GM23338 (cell line): Measurements from ENCODE around the gene SMOC1. TPM values are rescaled to one million over a fixed set of nuclear protein-coding genes. Genes with fewer than 3 reads are reported as not detected.

Experiments used
- ATAC-seq: fragments of 200-7000 bp; cut with Tn5 transposase; 3 replicates; pipeline ENCODE4 v1.9.1; 2020
- DNase-seq: peaks from one replicate; pipeline ENCODE4 v3.0.0-alpha.2; 2015; ENCODE audit warnings: low spot score
- H2AFZ ChIP-seq: fragments of 200-600 bp; sonication (generic); 2 replicates; pipeline ENCODE4 v1.8.0; 2016; ENCODE audit warnings: antibody characterized with exemption, mild to moderate bottlenecking, moderate library complexity
- H3F3A ChIP-seq: fragments of 200-600 bp; sonication (generic); replicated peaks from 2 replicates; pipeline ENCODE4 v1.8.0; 2017; ENCODE audit warnings: antibody characterized with exemption, mixed run types, low read depth
- H3K27ac ChIP-seq: fragments of 200-600 bp; sonication (generic); 2 replicates; pipeline ENCODE4 v1.6.1; 2016; ENCODE audit warnings: low read depth
- H3K27me3 ChIP-seq: fragments of 200-600 bp; sonication (generic); 2 replicates; pipeline ENCODE4 v1.8.0; 2016; ENCODE audit warnings: mild to moderate bottlenecking, mixed run types, moderate library complexity; ENCODE audit not compliant: insufficient read depth
- H3K36me3 ChIP-seq: fragments of 200-600 bp; sonication (generic); 2 replicates; pipeline ENCODE4 v1.8.0; 2016; ENCODE audit warnings: mild to moderate bottlenecking; ENCODE audit not compliant: insufficient read depth
- H3K4me1 ChIP-seq: fragments of 200-600 bp; sonication (generic); 2 replicates; pipeline ENCODE4 v1.8.0; 2016; ENCODE audit warnings: mild to moderate bottlenecking, moderate library complexity; ENCODE audit not compliant: insufficient read depth
- H3K4me2 ChIP-seq: fragments of 200-600 bp; sonication (generic); 2 replicates; pipeline ENCODE4 v1.7.1; 2017; ENCODE audit warnings: mixed run types
- H3K4me3 ChIP-seq: fragments of 200-600 bp; sonication (generic); 2 replicates; pipeline ENCODE4 v1.6.1; 2016; ENCODE audit warnings: mixed run types
- H3K79me2 ChIP-seq: fragments of 200-600 bp; sonication (generic); replicated peaks from 2 replicates; pipeline ENCODE4 v1.8.0; 2017; ENCODE audit warnings: mild to moderate bottlenecking; ENCODE audit not compliant: insufficient read depth
- H3K9me2 ChIP-seq: fragments of 200-600 bp; sonication (generic); 2 replicates; pipeline ENCODE4 v1.8.0; 2017; ENCODE audit not compliant: insufficient read depth
- H4K20me1 ChIP-seq: fragments of 200-600 bp; sonication (generic); replicated peaks from 2 replicates; pipeline ENCODE4 v1.8.0; 2017; ENCODE audit warnings: mild to moderate bottlenecking; ENCODE audit not compliant: insufficient read depth
- H3K27ac Mint-ChIP-seq: 2 replicates; pipeline ENCODE4 v1.8.0; 2020; ENCODE audit warnings: inconsistent platforms, mild to moderate bottlenecking, moderate library complexity, mixed read lengths
- H3K27me3 Mint-ChIP-seq: 3 replicates; pipeline ENCODE4 v1.8.0; 2022; ENCODE audit warnings: low read depth, mild to moderate bottlenecking, moderate library complexity, mixed read lengths, inconsistent platforms; ENCODE audit not compliant: insufficient read depth, poor library complexity
- H3K36me3 Mint-ChIP-seq: 3 replicates; pipeline ENCODE4 v1.8.0; 2021; ENCODE audit warnings: low read depth, mild to moderate bottlenecking, inconsistent platforms, moderate library complexity, mixed read lengths
- H3K4me1 Mint-ChIP-seq: 3 replicates; pipeline ENCODE4 v1.8.0; 2020; ENCODE audit warnings: mild to moderate bottlenecking, inconsistent platforms, mixed read lengths
- H3K4me3 Mint-ChIP-seq: 3 replicates; pipeline ENCODE4 v1.8.0; 2021; ENCODE audit warnings: moderate library complexity, mild to moderate bottlenecking, inconsistent platforms, mixed read lengths
- H3K9me3 Mint-ChIP-seq: 3 replicates; pipeline ENCODE4 v1.8.0; 2020; ENCODE audit warnings: moderate library complexity, mild to moderate bottlenecking, inconsistent platforms, mixed read lengths
- CREB1 ChIP-seq: fragments of 250-450 bp; sonication (Bioruptor Pico); IDR thresholded peaks from 2 replicates; pipeline ENCODE4 v1.5.0; 2020; ENCODE audit warnings: low read depth, mild to moderate bottlenecking, moderate library complexity
- ETS1 ChIP-seq: IDR thresholded peaks from 2 replicates; pipeline ENCODE4 v1.6.1; 2016; ENCODE audit warnings: antibody characterized with exemption
- EZH2 ChIP-seq: fragments of 200-600 bp; sonication (generic); IDR thresholded peaks from one replicate; pipeline ENCODE4 v1.8.0; 2017; ENCODE audit warnings: antibody characterized with exemption, mild to moderate bottlenecking, low read depth; ENCODE audit not compliant: unreplicated experiment
- EZH2phosphoT487 ChIP-seq: fragments of 200-600 bp; sonication (generic); IDR thresholded peaks from one replicate; pipeline ENCODE4 v1.8.1; 2018; ENCODE audit warnings: antibody characterized with exemption; ENCODE audit not compliant: unreplicated experiment
- JUNB ChIP-seq: IDR thresholded peaks from one replicate; pipeline ENCODE4 v1.6.1; 2016; ENCODE audit warnings: antibody characterized with exemption; ENCODE audit not compliant: unreplicated experiment
- NANOG ChIP-seq: IDR thresholded peaks from 2 replicates; pipeline ENCODE4 v1.6.1; 2016; ENCODE audit warnings: antibody characterized with exemption, borderline replicate concordance
- POLR2AphosphoS5 ChIP-seq: IDR thresholded peaks from 2 replicates; pipeline ENCODE4 v1.6.1; 2016; ENCODE audit warnings: antibody characterized with exemption, low read depth
- REST ChIP-seq: IDR thresholded peaks from one replicate; pipeline ENCODE4 v1.6.1; 2018; ENCODE audit warnings: antibody characterized with exemption; ENCODE audit not compliant: unreplicated experiment
- STAT1 ChIP-seq: IDR thresholded peaks from one replicate; pipeline ENCODE4 v1.6.1; 2016; ENCODE audit warnings: antibody characterized with exemption; ENCODE audit not compliant: unreplicated experiment
- ZNF114 ChIP-seq: fragments of 250-450 bp; sonication (Bioruptor Pico); IDR thresholded peaks from 2 replicates; pipeline ENCODE4 v1.5.0; 2020; ENCODE audit warnings: mild to moderate bottlenecking, moderate library complexity
- ZNF331 ChIP-seq: fragments of 250-450 bp; sonication (Bioruptor Pico); IDR thresholded peaks from 2 replicates; pipeline ENCODE4 v1.5.0; 2020; ENCODE audit warnings: low read depth, mild to moderate bottlenecking, moderate library complexity
- polyA plus RNA-seq: library from polyadenylated mRNA; unstranded; fragments of >200 nt; fragmentation: Nextera tagmentation; extraction: Ambion mirVana; gene quantifications from 2 replicates; pipeline ENCODE4 v1.2.1, GENCODE V29; 2016
- total RNA-seq: library from RNA; depleted of rRNA; stranded (reverse); fragments of >200 nt; shearing (Covaris generic); gene quantifications from 2 replicates; pipeline ENCODE4 v1.2.3, GENCODE V29; 2014
- TF ChIP-seq, protein P1 (sequence below), 2 experiments: fragments of 200-600 bp in 1 of 2; sonication (generic) in 1 of 2; conservative IDR thresholded peaks; 2 replicates each; pipeline versions ENCODE4 v1.5.1 to v1.6.1; 2016 to 2017; ENCODE audit warnings: antibody characterized with exemption in 2 of 2, low read depth in 2 of 2, mild to moderate bottlenecking in 2 of 2, moderate library complexity in 1 of 2
- TF ChIP-seq, protein P2 (sequence below): fragments of 250-450 bp; sonication (Bioruptor Pico); IDR thresholded peaks from 2 replicates; pipeline ENCODE4 v1.5.0; 2020; ENCODE audit warnings: mild to moderate bottlenecking, moderate library complexity

The SMOC1 gene
- total and polyA plus RNA-seq, 2 experiments from 2014 or later = 0.79 to 1.6 TPM

- Histone ChIP-seq H3K27ac (no peak overlapping the region), H3K4me1 (no peaks in the 10 kb centered on the region), H3K4me3 (no peak overlapping the region), H3K27me3 (no peaks in the 10 kb centered on the region), H4K20me1 (no peaks in the 10 kb centered on the region), H3K4me2 (no peak overlapping the region), H3K36me3 (no peaks in the 10 kb centered on the region), H3K9me2 (peaks cover 2% of the 10 kb centered on the region; the same call in 1 of the 2 replicates), H3K79me2 (no peaks in the 10 kb centered on the region), H3F3A (no peaks in the 10 kb centered on the region), H2AFZ (no peak overlapping the region)
- Mint-ChIP-seq H3K9me3 (no peaks in the 10 kb centered on the region; the same call in 2 of the 3 replicates), H3K27ac (no peak overlapping the region), H3K36me3 (no peaks in the 10 kb centered on the region), H3K4me1 (peaks cover 5% of the 10 kb centered on the region; the same call in 2 of the 3 replicates), H3K27me3 (peaks cover 4% of the 10 kb centered on the region), H3K4me3 (no peak overlapping the region)
- ATAC-seq = no peak
- no peak for TF ChIP-seq STAT1
- TF ChIP-seq EZH2 = no peak
- TF ChIP-seq NANOG = no peak
- no peak for TF ChIP-seq ZNF331 (CRISPR knock-in tag)
- no peak for TF ChIP-seq REST
- no peak for TF ChIP-seq ETS1
- no peak for TF ChIP-seq ZNF114 (CRISPR knock-in tag)
- TF ChIP-seq, protein P1, sequence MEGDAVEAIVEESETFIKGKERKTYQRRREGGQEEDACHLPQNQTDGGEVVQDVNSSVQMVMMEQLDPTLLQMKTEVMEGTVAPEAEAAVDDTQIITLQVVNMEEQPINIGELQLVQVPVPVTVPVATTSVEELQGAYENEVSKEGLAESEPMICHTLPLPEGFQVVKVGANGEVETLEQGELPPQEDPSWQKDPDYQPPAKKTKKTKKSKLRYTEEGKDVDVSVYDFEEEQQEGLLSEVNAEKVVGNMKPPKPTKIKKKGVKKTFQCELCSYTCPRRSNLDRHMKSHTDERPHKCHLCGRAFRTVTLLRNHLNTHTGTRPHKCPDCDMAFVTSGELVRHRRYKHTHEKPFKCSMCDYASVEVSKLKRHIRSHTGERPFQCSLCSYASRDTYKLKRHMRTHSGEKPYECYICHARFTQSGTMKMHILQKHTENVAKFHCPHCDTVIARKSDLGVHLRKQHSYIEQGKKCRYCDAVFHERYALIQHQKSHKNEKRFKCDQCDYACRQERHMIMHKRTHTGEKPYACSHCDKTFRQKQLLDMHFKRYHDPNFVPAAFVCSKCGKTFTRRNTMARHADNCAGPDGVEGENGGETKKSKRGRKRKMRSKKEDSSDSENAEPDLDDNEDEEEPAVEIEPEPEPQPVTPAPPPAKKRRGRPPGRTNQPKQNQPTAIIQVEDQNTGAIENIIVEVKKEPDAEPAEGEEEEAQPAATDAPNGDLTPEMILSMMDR (conservative IDR thresholded peaks at IDR 0.05; ENCODE audit: low read depth in 2 of 2) = no peak
- TF ChIP-seq POLR2AphosphoS5 = no peak
- TF ChIP-seq EZH2phosphoT487 = no peak
- no peak for TF ChIP-seq JUNB
- TF ChIP-seq CREB1 = no peak
- TF ChIP-seq, protein P2, sequence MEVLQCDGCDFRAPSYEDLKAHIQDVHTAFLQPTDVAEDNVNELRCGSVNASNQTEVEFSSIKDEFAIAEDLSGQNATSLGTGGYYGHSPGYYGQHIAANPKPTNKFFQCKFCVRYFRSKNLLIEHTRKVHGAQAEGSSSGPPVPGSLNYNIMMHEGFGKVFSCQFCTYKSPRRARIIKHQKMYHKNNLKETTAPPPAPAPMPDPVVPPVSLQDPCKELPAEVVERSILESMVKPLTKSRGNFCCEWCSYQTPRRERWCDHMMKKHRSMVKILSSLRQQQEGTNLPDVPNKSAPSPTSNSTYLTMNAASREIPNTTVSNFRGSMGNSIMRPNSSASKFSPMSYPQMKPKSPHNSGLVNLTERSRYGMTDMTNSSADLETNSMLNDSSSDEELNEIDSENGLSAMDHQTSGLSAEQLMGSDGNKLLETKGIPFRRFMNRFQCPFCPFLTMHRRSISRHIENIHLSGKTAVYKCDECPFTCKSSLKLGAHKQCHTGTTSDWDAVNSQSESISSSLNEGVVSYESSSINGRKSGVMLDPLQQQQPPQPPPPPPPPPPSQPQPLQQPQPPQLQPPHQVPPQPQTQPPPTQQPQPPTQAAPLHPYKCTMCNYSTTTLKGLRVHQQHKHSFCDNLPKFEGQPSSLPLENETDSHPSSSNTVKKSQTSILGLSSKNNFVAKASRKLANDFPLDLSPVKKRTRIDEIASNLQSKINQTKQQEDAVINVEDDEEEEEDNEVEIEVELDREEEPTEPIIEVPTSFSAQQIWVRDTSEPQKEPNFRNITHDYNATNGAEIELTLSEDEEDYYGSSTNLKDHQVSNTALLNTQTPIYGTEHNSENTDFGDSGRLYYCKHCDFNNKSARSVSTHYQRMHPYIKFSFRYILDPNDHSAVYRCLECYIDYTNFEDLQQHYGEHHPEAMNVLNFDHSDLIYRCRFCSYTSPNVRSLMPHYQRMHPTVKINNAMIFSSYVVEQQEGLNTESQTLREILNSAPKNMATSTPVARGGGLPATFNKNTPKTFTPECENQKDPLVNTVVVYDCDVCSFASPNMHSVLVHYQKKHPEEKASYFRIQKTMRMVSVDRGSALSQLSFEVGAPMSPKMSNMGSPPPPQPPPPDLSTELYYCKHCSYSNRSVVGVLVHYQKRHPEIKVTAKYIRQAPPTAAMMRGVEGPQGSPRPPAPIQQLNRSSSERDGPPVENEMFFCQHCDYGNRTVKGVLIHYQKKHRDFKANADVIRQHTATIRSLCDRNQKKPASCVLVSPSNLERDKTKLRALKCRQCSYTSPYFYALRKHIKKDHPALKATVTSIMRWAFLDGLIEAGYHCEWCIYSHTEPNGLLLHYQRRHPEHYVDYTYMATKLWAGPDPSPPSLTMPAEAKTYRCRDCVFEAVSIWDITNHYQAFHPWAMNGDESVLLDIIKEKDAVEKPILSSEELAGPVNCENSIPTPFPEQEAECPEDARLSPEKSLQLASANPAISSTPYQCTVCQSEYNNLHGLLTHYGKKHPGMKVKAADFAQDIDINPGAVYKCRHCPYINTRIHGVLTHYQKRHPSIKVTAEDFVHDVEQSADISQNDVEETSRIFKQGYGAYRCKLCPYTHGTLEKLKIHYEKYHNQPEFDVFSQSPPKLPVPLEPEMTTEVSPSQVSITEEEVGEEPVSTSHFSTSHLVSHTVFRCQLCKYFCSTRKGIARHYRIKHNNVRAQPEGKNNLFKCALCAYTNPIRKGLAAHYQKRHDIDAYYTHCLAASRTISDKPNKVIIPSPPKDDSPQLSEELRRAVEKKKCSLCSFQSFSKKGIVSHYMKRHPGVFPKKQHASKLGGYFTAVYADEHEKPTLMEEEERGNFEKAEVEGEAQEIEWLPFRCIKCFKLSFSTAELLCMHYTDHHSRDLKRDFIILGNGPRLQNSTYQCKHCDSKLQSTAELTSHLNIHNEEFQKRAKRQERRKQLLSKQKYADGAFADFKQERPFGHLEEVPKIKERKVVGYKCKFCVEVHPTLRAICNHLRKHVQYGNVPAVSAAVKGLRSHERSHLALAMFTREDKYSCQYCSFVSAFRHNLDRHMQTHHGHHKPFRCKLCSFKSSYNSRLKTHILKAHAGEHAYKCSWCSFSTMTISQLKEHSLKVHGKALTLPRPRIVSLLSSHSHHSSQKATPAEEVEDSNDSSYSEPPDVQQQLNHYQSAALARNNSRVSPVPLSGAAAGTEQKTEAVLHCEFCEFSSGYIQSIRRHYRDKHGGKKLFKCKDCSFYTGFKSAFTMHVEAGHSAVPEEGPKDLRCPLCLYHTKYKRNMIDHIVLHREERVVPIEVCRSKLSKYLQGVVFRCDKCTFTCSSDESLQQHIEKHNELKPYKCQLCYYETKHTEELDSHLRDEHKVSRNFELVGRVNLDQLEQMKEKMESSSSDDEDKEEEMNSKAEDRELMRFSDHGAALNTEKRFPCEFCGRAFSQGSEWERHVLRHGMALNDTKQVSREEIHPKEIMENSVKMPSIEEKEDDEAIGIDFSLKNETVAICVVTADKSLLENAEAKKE = no peak
- no peak for DNase-seq
These were observed 121.4 kb downstream of the SMOC1 start for GRCh38 chr14:70000601-70001000.
